Left cardiac atrium (tissue), 4 donors: Measurements from ENCODE around the gene DMBX1. TPM values are rescaled to one million over a fixed set of nuclear protein-coding genes. Genes with fewer than 3 reads are reported as not detected.
A peak's percentile ranks its signal among the peaks of the same experiment; 100 is the strongest.

Experiments
- ATAC-seq, 2 donors: fragments of 200-7000 bp; cut with Tn5 transposase; one replicate each; pipeline ENCODE4 v1.9.1; 2020; ENCODE audit warnings: mild to moderate bottlenecking in 2 of 2, moderate library complexity in 2 of 2
- DNase-seq: peaks from one replicate; pipeline ENCODE4 v3.0.0-alpha.2; 2020
- intact Hi-C, 2 donors: fragments of 100-400 bp; cut with DNase I; formaldehyde crosslinking; loops; one replicate each; pipeline versions ENCODE4 v1.14.1 to v1.15.1; 2022 to 2023
- total RNA-seq, 2 donors: library from RNA; stranded (reverse); fragmentation: NEBNext Ultra II Directional; extraction: Animal tissue kit (Norgen Biotek cat#: 25700); gene quantifications; one replicate each; pipeline ENCODE4 v1.2.1, GENCODE V29; 2021
- donor health status: DM: no; HTN: yes; CAD: no.
- donor health status: DM: no; HTN: yes; CAD: no; lungs with severe emphysema.
- donor health status: DM: yes; HTN: yes; CAD: no.
- donor health status: Dilated cardiomyopathy.

DMBX1 gene
- total RNA-seq, 2 donors from 2014 or later, result not detected

- intact Hi-C loops, result no loop called here
- DNase-seq, result no peak
- no peak for ATAC-seq
Observed at GRCh38 chr1:46493316-46494032, 3.8 kb downstream of the DMBX1 start.

GRCh38 chr1:46494910-46495309 lies 5.3 kb downstream of the DMBX1 start:
- intact Hi-C loops, result no loop called here
- ATAC-seq (no peak), DNase-seq (no peak)

GRCh38 chr1:46495778-46496177 lies 6.1 kb downstream of the DMBX1 start:
- DNase-seq (no peak), ATAC-seq (no peak)
- intact Hi-C loops, result no loop called here

DNA sequence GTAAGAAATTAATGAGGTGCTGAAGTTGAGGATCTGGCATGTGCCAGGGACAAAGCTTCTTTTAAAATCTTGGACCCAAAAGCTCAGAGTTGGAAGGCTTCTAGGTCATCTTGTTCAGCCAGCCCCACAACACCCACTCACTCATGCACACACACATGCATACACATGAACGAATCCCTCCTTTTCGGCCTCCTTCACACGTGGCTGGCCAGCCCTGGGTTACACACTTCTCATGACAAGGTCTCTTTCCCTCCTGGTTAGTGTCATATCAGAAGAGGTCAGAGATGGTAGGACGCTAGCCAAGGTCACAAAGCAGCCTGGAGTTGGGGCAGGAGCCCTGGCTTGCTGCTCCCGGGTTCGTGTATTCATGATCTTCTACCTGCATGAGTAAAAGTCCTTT lies 6.9 kb downstream of the DMBX1 start:
- ATAC-seq (no peak), DNase-seq (no peak)
- intact Hi-C loops, result no loop called here

DNA sequence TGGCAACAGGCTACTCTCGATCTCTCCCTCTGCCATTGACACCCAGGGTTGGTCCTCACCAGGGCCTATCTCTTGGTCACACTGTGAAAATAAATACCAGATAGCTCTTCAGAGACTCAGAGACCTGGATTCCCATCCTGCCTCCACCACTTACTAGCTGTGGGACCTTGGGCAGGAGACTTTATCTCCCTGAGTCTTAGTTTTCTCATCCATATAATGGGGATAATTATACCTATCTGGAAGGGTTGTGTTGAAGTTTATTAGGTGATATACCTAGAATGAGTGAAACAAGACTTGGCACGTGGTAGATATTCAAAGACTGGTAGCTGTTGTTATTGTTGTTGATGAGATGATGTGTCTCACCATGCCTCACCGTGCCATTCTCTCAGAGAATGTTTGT lies 7.4 kb downstream of the DMBX1 start:
- DNase-seq (no peak), ATAC-seq (no peak)
- intact Hi-C loops, result no loop called here

DNA sequence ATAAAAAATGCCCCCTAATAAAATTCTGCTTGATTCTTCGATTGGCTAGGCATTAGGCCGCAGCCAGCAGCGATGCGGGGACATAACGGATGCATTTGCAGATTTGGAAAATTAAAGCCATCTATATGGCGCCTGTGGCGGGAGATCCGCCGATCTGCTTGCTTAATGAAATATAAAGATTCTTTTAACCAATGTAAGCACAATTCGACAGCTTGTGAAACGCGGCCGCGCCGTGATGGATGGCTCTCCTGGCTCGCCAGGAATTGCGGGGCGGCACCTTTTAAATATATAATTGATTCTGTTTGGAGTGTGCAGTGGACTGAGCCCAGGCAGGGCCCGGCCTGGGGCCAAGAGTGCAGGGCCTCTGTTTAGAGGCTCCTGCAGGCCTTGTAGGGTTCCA lies 8.0 kb downstream of the DMBX1 start:
- no peak for ATAC-seq
- DNase-seq, result no peak
- intact Hi-C loops, result no loop called here

DNA sequence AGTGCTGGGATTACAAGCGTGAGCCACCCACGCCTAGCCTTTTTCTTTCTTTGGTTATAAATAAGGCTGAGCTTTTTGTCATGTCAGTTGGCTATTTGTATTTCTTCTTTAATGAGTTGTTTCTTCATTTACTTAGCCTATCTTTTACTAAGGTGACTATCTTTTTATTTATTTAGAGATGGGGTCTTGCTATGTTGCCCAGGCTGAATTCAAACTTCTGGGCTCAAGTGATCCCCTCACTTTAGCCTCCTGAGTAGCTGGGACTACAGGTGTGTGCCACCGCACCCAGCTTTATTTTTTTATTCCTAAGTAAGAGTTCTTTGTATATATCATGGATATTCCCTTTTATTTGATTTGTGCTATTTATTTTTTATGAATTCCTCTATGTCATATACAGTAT lies 11.9 kb downstream of the DMBX1 start:
- ATAC-seq (no peak), DNase-seq (no peak)
- intact Hi-C loops, result no loop called here

GRCh38 chr1:46503421-46503820 lies 13.8 kb downstream of the DMBX1 start:
- ATAC-seq (no peak), DNase-seq (no peak)
- intact Hi-C loops, result no loop called here

DNA sequence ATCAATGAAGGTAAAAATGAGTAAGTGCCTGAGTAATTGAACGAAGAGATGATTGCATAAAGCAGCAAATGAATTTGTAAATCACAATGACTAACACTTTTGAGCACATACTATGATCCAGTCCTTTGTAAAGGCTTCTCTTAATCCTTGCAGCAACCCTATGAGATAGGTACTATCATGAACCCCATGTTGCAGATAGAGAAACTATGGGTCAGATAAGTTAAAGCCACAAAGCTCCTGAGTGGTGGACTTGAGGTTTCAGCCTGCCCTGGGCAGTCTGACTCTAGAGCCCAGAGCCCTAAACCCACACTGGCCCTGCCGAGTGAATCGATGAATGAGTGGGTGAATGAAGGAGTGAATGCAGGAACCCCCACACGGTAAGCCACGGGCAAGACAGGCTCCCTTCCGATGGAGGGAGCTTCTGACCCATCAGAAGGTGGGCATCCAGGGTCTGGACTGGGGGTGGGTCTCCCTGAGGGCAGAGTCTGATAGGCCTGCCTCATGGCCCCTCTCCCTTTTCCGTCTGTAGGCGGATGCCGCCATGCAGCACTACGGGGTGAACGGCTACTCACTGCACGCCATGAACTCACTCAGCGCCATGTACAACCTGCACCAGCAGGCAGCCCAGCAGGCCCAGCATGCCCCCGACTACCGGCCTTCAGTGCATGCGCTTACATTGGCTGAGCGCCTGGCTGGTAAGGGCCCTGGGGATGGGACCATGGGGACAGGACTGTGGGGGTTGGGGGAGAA lies 17.0 kb downstream of the DMBX1 start:
- no peak for ATAC-seq
- no peak for DNase-seq
- intact Hi-C loops, result no loop called here

DNA sequence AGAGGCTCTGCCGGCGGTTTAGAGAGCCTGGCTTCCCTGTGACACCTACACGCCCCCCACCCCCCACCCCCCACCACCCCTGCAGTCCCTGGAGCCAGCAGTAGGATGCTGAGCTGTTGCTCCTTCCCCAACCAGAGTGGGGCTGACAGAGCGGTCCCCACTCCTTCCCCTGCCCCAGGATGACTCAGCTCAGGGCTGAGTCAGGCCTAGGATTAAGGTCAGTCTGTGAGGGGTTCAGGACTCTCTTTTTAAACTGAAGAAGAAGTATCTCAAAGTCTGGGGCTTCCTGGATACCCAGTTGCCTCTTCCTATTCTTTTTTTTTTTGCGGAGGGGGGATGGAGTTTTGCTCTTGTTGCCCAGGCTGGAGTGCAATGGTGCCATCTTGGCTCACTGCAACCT lies 19.1 kb downstream of the DMBX1 start:
- intact Hi-C loops, result no loop called here
- ATAC-seq (no peak), DNase-seq (no peak)

- intact Hi-C loops, result no loop called here
- ATAC-seq (no peak), DNase-seq (no peak)
Observed at GRCh38 chr1:46510341-46510997, 20.8 kb downstream of the DMBX1 start.

DNA sequence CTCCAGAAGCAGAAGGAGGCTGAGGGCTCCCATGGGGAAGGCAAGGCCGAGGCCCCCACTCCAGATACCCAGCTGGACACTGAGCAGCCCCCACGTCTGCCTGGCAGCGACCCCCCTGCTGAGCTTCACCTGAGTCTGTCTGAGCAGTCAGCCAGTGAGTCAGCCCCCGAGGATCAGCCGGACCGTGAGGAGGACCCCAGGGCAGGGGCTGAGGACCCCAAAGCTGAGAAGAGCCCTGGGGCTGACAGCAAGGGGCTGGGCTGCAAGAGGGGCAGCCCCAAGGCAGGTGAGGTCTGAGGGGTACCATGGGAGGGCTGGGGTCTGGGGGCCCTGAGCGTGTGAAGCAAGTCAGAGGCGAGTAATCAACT lies 21.3 kb downstream of the DMBX1 start:
- no peak for DNase-seq
- no peak for ATAC-seq

DNA sequence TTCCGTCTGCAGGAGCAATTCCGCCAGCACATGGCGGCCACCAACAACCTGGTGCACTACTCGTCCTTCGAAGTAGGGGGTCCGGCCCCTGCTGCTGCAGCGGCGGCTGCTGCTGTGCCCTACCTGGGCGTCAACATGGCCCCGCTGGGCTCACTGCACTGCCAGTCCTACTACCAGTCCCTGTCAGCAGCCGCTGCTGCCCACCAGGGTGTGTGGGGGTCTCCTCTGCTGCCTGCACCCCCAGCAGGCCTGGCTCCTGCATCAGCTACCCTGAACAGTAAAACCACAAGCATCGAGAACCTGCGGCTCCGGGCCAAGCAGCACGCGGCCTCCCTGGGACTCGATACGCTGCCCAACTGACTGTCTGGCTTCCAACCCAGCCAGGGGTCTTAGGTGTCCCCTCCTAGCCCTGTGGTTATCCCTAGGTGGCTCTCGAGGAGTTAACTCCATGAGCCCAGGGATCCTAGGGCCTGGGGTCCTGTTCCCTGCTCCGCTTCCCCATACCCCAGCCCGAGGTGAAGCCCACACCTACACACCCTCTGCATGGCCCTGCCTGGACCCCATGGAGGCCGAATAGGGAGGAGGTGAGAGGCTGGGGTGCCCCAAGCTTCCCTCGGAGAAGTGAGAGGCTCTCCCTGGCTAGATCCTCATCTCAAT lies 22.6 kb downstream of the DMBX1 start:
- ATAC-seq, result no peak
- DNase-seq, result peak; percentile 5
- intact Hi-C loops, result no loop called here

More for the DNA sequence above, 21.3 kb downstream of the DMBX1 start:
- intact Hi-C loops, result no loop called here

DNA sequence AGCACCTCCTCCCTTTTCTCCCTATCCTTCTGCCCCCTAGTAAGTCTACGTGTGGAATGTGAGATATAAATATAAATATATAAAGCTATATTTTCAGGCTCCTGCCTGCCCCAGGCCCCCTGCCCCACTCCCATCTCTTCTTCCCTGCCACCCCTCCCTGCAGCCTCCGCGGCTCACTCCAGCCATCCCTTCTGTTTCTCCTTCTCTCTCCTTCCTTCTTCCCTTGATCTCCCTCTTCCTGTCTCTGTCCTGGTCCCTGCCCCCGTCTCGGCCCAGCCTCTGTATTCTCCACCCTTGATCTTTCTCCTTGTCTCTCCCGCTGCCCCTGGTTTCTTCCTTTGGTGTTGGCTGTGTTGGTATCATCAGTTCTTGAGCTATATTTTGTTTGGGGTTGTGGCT lies 23.2 kb downstream of the DMBX1 start:
- DNase-seq (no peak), ATAC-seq (no peak)
- intact Hi-C loops, result no loop called here

DNA sequence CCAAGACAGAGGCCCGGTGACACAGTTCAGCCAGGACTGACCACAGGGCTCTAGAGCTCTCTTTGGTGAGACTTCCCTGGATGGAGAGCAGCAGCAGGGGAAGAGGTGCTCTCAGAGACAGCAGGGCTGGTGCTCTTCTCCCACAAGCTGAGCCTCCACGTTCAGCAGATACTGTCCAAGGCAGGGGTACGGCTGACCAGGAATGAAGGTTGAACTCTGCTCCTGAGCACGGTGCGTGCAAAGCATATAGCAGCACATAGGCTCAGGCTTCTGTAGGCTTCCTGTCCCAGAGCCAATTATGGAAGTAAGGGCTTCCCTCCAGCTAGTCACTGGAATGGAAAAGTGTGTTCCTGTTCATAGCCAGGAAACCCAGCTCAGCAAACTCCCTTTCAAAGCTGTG lies 23.9 kb downstream of the DMBX1 start:
- no peak for DNase-seq
- intact Hi-C loops, result no loop called here
- no peak for ATAC-seq

DNA sequence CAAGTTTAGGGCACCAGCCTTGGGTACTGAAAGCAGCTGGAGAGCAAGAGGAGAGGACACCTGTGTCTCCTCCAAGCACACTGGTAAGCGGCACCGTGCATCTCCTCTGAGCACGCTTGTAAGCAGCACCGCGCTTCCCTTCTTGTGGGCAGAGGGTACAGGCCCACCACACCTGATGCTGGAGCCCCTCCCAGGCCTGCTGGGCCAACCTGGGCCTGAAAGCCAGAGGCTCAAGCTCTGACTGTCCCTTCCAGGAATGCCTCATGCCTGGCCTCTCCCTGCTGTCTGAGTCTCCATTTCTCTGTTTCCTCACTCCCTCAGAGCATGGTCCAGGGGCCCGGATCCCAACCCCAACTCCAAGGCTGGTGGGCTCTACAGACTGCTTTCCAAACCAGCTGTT lies 25.9 kb downstream of the DMBX1 start:
- intact Hi-C loops, result no loop called here
- DNase-seq (no peak), ATAC-seq (no peak)

- DNase-seq (no peak), ATAC-seq (no peak)
- intact Hi-C loops, result no loop called here
Observed at GRCh38 chr1:46516200-46516950, 26.7 kb downstream of the DMBX1 start.

- intact Hi-C loops, result no loop called here
- ATAC-seq (no peak), DNase-seq (no peak)
Observed at GRCh38 chr1:46517010-46517600, 27.5 kb downstream of the DMBX1 start.

- DNase-seq, result no peak
- ATAC-seq, result no peak
- intact Hi-C loops, result no loop called here
Observed at GRCh38 chr1:46517932-46518498, 28.4 kb downstream of the DMBX1 start.
